ENCODE data around the gene ATXN10.

ATXN10 gene

DNA sequence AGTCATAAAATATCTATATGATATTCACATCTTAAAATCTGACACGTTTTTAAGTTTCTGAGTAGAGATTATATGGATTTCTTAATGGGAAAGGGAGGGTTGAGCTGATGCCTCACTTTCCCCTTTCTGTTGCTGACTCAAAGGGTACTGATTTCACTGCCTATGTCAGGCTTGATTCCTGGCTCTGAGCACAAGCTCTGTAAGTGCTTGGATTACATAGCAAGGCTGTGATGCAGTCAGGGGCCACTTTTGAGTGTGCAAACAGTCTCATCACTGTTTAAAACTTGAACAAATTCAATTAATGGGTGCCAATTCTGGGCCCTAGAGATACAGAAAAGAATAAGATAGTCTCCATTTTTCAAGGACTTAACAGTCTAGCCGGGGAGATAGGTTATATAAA, 14.4 kb downstream of the ATXN10 start:
- Histone ChIP-seq H3K27ac (ENCODE audit: low read length) (no peak overlapping the region), H3K36me3 (ENCODE audit: insufficient read depth, low read length) (peaks cover 27% of the 10 kb centered on the region), H3K9me3 (ENCODE audit: insufficient read depth, low read length, severe bottlenecking) (no peaks in the 10 kb centered on the region), H3K27me3 (ENCODE audit: insufficient read depth, low read length, poor library complexity) (no peaks in the 10 kb centered on the region), H3K4me2 (ENCODE audit: insufficient read depth, low read length) (no peak overlapping the region), H3K4me1 (ENCODE audit: insufficient read depth, low read length) (peaks cover 10% of the 10 kb centered on the region), H3K9ac (ENCODE audit: low read depth, low read length) (no peak overlapping the region), H3K79me2 (ENCODE audit: insufficient read depth, low read length) (peaks cover 97% of the 10 kb centered on the region), H2AFZ (ENCODE audit: low read depth, low read length) (no peak overlapping the region), H4K20me1 (ENCODE audit: insufficient read depth, low read length) (peaks cover 75% of the 10 kb centered on the region), H3K4me3 (ENCODE audit: low read depth in 1 of 2, low read length in 2 of 2) (no peak overlapping the region)
- no peak for ATAC-seq (ENCODE audit: insufficient read depth, low read depth)
- no peak for DNase-seq
- no peak for TF ChIP-seq EZH2 (IDR thresholded peaks at IDR 0.05; ENCODE audit: borderline replicate concordance, low read depth, low read length, severe bottlenecking)
- TF ChIP-seq, protein P1, sequence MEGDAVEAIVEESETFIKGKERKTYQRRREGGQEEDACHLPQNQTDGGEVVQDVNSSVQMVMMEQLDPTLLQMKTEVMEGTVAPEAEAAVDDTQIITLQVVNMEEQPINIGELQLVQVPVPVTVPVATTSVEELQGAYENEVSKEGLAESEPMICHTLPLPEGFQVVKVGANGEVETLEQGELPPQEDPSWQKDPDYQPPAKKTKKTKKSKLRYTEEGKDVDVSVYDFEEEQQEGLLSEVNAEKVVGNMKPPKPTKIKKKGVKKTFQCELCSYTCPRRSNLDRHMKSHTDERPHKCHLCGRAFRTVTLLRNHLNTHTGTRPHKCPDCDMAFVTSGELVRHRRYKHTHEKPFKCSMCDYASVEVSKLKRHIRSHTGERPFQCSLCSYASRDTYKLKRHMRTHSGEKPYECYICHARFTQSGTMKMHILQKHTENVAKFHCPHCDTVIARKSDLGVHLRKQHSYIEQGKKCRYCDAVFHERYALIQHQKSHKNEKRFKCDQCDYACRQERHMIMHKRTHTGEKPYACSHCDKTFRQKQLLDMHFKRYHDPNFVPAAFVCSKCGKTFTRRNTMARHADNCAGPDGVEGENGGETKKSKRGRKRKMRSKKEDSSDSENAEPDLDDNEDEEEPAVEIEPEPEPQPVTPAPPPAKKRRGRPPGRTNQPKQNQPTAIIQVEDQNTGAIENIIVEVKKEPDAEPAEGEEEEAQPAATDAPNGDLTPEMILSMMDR (IDR thresholded peaks at IDR 0.05; ENCODE audit: borderline replicate concordance, extremely low read depth, low read length, poor library complexity, severe bottlenecking), result no peak

DNA sequence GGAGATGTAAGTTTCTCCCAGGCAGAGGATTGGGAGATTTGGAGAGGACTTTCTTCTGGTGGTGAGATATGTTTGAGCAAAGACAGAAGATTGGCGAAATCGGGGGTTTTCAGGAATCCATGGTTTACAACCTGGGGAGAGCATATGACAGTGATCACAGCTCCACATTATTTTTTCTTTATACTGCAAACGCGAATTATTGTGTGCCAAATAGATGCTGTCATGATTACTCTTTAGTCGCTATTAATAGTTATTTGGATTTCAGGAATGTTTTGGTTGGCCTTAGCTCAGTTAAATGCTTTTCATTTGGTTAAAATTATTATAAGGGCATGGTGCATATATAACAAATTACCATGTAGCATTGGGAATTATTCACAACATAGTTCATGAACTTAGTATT, 15.2 kb downstream of the ATXN10 start:
- no peak for TF ChIP-seq EZH2 (IDR thresholded peaks at IDR 0.05; ENCODE audit: borderline replicate concordance, low read depth, low read length, severe bottlenecking)
- TF ChIP-seq, protein P1 (IDR thresholded peaks at IDR 0.05; ENCODE audit: borderline replicate concordance, extremely low read depth, low read length, poor library complexity, severe bottlenecking), result no peak
- H3K27ac ChIP-seq (ENCODE audit: low read length), result no peak overlapping the region
- no peaks in the 10 kb centered on the region for H3K9me3 ChIP-seq (ENCODE audit: insufficient read depth, low read length, severe bottlenecking)
- H3K27me3 ChIP-seq (ENCODE audit: insufficient read depth, low read length, poor library complexity), result no peaks in the 10 kb centered on the region
- no peak overlapping the region for H3K9ac ChIP-seq (ENCODE audit: low read depth, low read length)
- peaks cover 7% of the 10 kb centered on the region for H3K4me1 ChIP-seq (ENCODE audit: insufficient read depth, low read length)
- H4K20me1 ChIP-seq (ENCODE audit: insufficient read depth, low read length), result peaks cover 76% of the 10 kb centered on the region
- H3K4me2 ChIP-seq (ENCODE audit: insufficient read depth, low read length), result no peak overlapping the region
- no peak for DNase-seq
- no peak overlapping the region for H3K4me3 ChIP-seq (ENCODE audit: low read depth in 1 of 2, low read length in 2 of 2)
- peaks cover 34% of the 10 kb centered on the region for H3K36me3 ChIP-seq (ENCODE audit: insufficient read depth, low read length)
- no peak overlapping the region for H2AFZ ChIP-seq (ENCODE audit: low read depth, low read length)
- peaks cover 95% of the 10 kb centered on the region for H3K79me2 ChIP-seq (ENCODE audit: insufficient read depth, low read length)
- ATAC-seq (ENCODE audit: insufficient read depth, low read depth), result no peak

DNA sequence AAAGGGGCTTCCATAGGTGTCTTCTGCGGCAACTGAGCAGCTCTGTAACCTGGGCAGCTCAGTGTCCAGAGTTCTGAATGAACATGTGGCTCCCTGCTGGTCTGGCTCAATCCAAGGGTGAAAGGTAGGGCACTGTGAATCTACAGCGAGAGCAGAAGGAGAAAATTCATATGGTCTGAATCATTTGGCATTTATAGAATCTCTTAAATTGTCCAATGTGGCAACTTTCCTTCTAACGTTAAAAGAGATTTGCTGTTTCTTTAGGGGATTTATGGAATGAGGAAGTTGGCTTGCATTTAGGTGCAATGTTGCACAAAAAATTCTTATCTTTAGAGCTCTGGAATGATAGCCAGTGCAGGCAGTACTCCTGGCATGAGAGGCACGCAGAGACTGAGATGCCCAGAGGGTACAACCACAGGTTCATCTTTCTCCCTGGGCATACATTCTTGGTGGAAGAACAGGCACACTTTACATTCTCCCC, 17.0 kb downstream of the ATXN10 start:
- Histone ChIP-seq H3K79me2 (ENCODE audit: insufficient read depth, low read length) (peaks cover 82% of the 10 kb centered on the region), H3K27ac (ENCODE audit: low read length) (no peak overlapping the region)
- no peak for ATAC-seq (ENCODE audit: insufficient read depth, low read depth)

More for the DNA sequence above, 17.0 kb downstream of the ATXN10 start:
- Histone ChIP-seq H3K9me3 (ENCODE audit: insufficient read depth, low read length, severe bottlenecking) (no peaks in the 10 kb centered on the region), H3K4me1 (ENCODE audit: insufficient read depth, low read length) (peaks cover 4% of the 10 kb centered on the region), H3K27me3 (ENCODE audit: insufficient read depth, low read length, poor library complexity) (no peaks in the 10 kb centered on the region), H2AFZ (ENCODE audit: low read depth, low read length) (no peak overlapping the region), H3K9ac (ENCODE audit: low read depth, low read length) (no peak overlapping the region), H3K4me3 (ENCODE audit: low read depth in 1 of 2, low read length in 2 of 2) (no peak overlapping the region), H4K20me1 (ENCODE audit: insufficient read depth, low read length) (peaks cover 60% of the 10 kb centered on the region; the same call in 1 of the 2 replicates), H3K36me3 (ENCODE audit: insufficient read depth, low read length) (peaks cover 52% of the 10 kb centered on the region), H3K4me2 (ENCODE audit: insufficient read depth, low read length) (no peak overlapping the region)
- no peak for DNase-seq
- TF ChIP-seq EZH2 (IDR thresholded peaks at IDR 0.05; ENCODE audit: borderline replicate concordance, low read depth, low read length, severe bottlenecking), result no peak
- TF ChIP-seq, protein P1 (IDR thresholded peaks at IDR 0.05; ENCODE audit: borderline replicate concordance, extremely low read depth, low read length, poor library complexity, severe bottlenecking), result no peak
